Esophagus muscularis mucosa (tissue), 4 donors: Measurements from ENCODE around the gene CNNM4.

Source experiments
- CTCF ChIP-seq, 3 experiments: fragments of 200-600 bp in 2 of 3; fragments of 450-650 bp in 1 of 3; sonication (generic) in 2 of 3; IDR thresholded peaks; one replicate each; pipeline ENCODE4 v1.5.1; 2017 to 2019; ENCODE audit warnings: antibody characterized with exemption in 3 of 3, mild to moderate bottlenecking in 2 of 3, moderate library complexity in 1 of 3
- EP300 ChIP-seq: sonication (generic); formaldehyde crosslinking; IDR thresholded peaks from one replicate; pipeline ENCODE4 v1.6.1; 2017; ENCODE audit warnings: antibody characterized with exemption
- POLR2A ChIP-seq: fragments of 450-650 bp; IDR thresholded peaks from one replicate; pipeline ENCODE4 v1.6.1; 2017; ENCODE audit warnings: antibody characterized with exemption, moderate library complexity, mild to moderate bottlenecking, low read depth
- POLR2AphosphoS5 ChIP-seq, 2 donors: sonication (generic); formaldehyde crosslinking; IDR thresholded peaks; one replicate each; pipeline ENCODE4 v1.6.1; 2017; ENCODE audit warnings: antibody characterized with exemption in 2 of 2

- TF ChIP-seq CTCF (IDR thresholded peaks at IDR 0.05): no peak
- TF ChIP-seq EP300: no peak
- no peak for TF ChIP-seq POLR2A
- TF ChIP-seq POLR2AphosphoS5 (IDR thresholded peaks at IDR 0.05): no peak
These were observed 12.4 kb downstream of the CNNM4 start for GRCh38 chr2:96772903-96773671.
